Activated CD4-positive, alpha-beta T cell treated with anti-CD3 and anti-CD28 coated beads for 4 hours (primary cell): Measurements from ENCODE around the gene MFSD2A.
"Not testable (repeated sequence)": the region's sequence is repeated elsewhere in the genome, so short reads cannot be mapped to it uniquely, and the experiment has no call there.

Source experiments
- DNase-seq, 2 donors: peaks; one replicate each; pipeline ENCODE4 v3.0.0-alpha.2; 2020

MFSD2A gene

GRCh38 chr1:39940980-39941871 lies 13.7 kb upstream of the MFSD2A start:
- DNase-seq: no peak

- DNase-seq: no peak
Observed at GRCh38 chr1:39943471-39944290, 11.3 kb upstream of the MFSD2A start.

- no peak for DNase-seq
Observed at GRCh38 chr1:39944410-39945112, 10.4 kb upstream of the MFSD2A start.

GRCh38 chr1:39946216-39946615 lies 8.7 kb upstream of the MFSD2A start:
- no peak for DNase-seq

GRCh38 chr1:39947260-39947659 lies 7.7 kb upstream of the MFSD2A start:
- no peak for DNase-seq

GRCh38 chr1:39949891-39950290 lies 5.1 kb upstream of the MFSD2A start:
- DNase-seq: no peak

- no peak for DNase-seq
Observed at GRCh38 chr1:39951926-39952325, 3.0 kb upstream of the MFSD2A start.

- no peak for DNase-seq
Observed at GRCh38 chr1:39952359-39953110, 2.4 kb upstream of the MFSD2A start.

- DNase-seq: peak in 1 of 2 donors; percentile 6
Observed at GRCh38 chr1:39954324-39954869, 548 bp upstream of the MFSD2A start.

- peak; percentile 71 to 72 for DNase-seq
Observed at GRCh38 chr1:39955547-39956539, 898 bp downstream of the MFSD2A start.

- no peak for DNase-seq
Observed at GRCh38 chr1:39957299-39958015, 2.5 kb downstream of the MFSD2A start.

GRCh38 chr1:39958403-39959200 lies 3.7 kb downstream of the MFSD2A start:
- no peak for DNase-seq

GRCh38 chr1:39959651-39960333 lies 4.8 kb downstream of the MFSD2A start:
- DNase-seq: no peak

- no peak for DNase-seq
Observed at GRCh38 chr1:39960431-39960958, 5.5 kb downstream of the MFSD2A start.

GRCh38 chr1:39962450-39962825 lies 7.5 kb downstream of the MFSD2A start:
- no peak for DNase-seq

- not testable (repeated sequence) for DNase-seq
Observed at GRCh38 chr1:39962964-39963363, 8.0 kb downstream of the MFSD2A start.

GRCh38 chr1:39964552-39964951 lies 9.6 kb downstream of the MFSD2A start:
- DNase-seq: no peak

GRCh38 chr1:39965044-39965443 lies 10.1 kb downstream of the MFSD2A start:
- DNase-seq: no peak
